Central memory CD8-positive, alpha-beta T cell (primary cell): ENCODE data around the gene DDX49.

Source experiments
- ATAC-seq: fragments of 150-1000 bp; cut with Tn5 transposase; replicated peaks from 2 replicates; pipeline ENCODE4 v1.10.0; 2022; ENCODE audit warnings: mild to moderate bottlenecking, moderate FRiP score, moderate number of reproducible peaks; ENCODE audit not compliant: poor library complexity, severe bottlenecking; ENCODE audit errors: extremely low read depth
- DNase-seq, 2 donors: peaks; one replicate each; pipeline ENCODE4 v3.0.0; 2021; ENCODE audit warnings: low spot score in 2 of 2
- H3K27ac Mint-ChIP-seq: one replicate; pipeline ENCODE4 v1.8.0; 2022; ENCODE audit warnings: low read depth, mild to moderate bottlenecking, moderate library complexity, mixed read lengths
- H3K27me3 Mint-ChIP-seq: one replicate; pipeline ENCODE4 v1.8.0; 2022; ENCODE audit warnings: mixed read lengths
- H3K36me3 Mint-ChIP-seq: one replicate; pipeline ENCODE4 v1.8.0; 2022; ENCODE audit warnings: mild to moderate bottlenecking, moderate library complexity, mixed read lengths; ENCODE audit not compliant: insufficient read depth
- H3K4me1 Mint-ChIP-seq: one replicate; pipeline ENCODE4 v1.8.0; 2022; ENCODE audit warnings: mixed read lengths
- H3K4me3 Mint-ChIP-seq: one replicate; pipeline ENCODE4 v1.8.0; 2022; ENCODE audit warnings: mild to moderate bottlenecking, moderate library complexity, mixed read lengths
- H3K9me3 Mint-ChIP-seq: one replicate; pipeline ENCODE4 v1.8.0; 2022; ENCODE audit warnings: mixed read lengths

Gene DDX49

DNA sequence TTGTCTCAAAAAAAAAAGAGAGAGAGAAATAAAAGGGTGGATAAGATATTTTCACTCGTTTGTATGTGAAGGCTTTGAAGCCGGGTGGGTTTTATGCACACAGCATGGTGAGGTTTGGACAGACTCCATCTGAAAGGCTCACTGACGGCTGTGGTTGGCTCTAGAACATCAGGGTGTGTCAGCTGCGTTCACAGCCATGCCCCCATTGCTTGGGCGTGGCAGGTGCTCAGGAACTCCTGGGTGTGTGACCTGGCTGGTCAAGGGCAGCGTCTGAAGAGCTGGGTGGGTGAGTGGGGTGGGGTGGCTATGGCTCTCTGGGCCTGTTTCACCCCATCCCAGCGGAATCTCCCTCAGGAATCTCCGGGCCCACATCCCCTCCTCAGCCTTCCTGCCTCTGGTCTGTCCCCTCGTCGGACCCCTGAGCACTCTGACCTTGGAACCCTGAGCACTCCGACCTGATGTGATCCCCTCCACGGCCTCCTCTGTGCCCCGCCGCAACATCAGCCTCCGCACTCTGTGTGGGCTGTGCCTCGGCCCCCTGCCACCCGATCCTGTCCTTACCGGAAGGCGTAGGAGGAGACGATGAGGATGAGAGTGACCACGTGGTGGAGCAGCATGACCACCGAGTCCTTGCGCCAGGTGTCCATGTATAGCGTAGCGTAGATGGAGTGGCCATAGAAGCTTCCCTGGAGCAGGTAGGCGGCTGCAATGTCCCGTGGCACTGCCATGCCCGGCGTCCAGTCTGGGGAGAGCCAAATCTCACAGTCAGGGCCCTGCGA is 35.8 kb upstream of the DDX49 start:
- no peak for ATAC-seq
- Mint-ChIP-seq H3K9me3 (no peaks in the 10 kb centered on the region), H3K4me1 (peaks cover 12% of the 10 kb centered on the region), H3K4me3 (no peak overlapping the region), H3K27me3 (peaks cover 10% of the 10 kb centered on the region), H3K27ac (no peak overlapping the region), H3K36me3 (no peaks in the 10 kb centered on the region)
- DNase-seq, result no peak

DNA sequence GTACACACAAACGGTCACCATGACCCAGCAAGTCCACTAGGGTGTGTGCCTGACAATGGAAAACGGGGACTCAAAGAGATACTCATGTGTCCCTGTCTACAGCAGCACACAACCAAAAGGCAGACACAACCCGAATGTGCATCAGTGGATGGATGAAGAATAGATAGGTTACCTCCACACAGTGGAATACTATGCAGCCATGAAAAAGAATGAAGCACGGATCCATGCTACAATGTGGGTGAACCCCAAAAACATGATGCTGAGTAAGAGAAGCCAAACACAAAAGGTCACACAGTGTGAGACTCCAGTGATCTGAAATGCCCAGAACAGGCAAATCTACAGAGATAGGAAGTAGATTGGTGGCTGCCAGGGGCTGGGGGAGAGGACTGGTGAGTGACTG is 32.5 kb upstream of the DDX49 start:
- Mint-ChIP-seq H3K4me1 (peaks cover 12% of the 10 kb centered on the region), H3K4me3 (no peak overlapping the region), H3K36me3 (no peaks in the 10 kb centered on the region), H3K27me3 (peaks cover 10% of the 10 kb centered on the region), H3K27ac (no peak overlapping the region), H3K9me3 (no peaks in the 10 kb centered on the region)
- no peak for DNase-seq
- no peak for ATAC-seq

GRCh38 chr19:18889949-18890745 is 29.4 kb upstream of the DDX49 start:
- no peak for DNase-seq
- no peak for ATAC-seq
- no peak overlapping the region for H3K4me3 Mint-ChIP-seq
- no peak overlapping the region for H3K27ac Mint-ChIP-seq
- peaks cover 28% of the 10 kb centered on the region for H3K27me3 Mint-ChIP-seq
- no peaks in the 10 kb centered on the region for H3K36me3 Mint-ChIP-seq
- no peaks in the 10 kb centered on the region for H3K4me1 Mint-ChIP-seq
- H3K9me3 Mint-ChIP-seq, result no peaks in the 10 kb centered on the region

- no peak for DNase-seq
- Mint-ChIP-seq H3K36me3 (peaks cover 5% of the 10 kb centered on the region), H3K4me1 (peaks cover 17% of the 10 kb centered on the region), H3K27ac (no peak overlapping the region), H3K27me3 (peaks cover 39% of the 10 kb centered on the region), H3K4me3 (no peak overlapping the region), H3K9me3 (no peaks in the 10 kb centered on the region)
- ATAC-seq, result no peak
Measured at GRCh38 chr19:18893587-18894253, 25.8 kb upstream of the DDX49 start.

- H3K27ac Mint-ChIP-seq, result no peak overlapping the region
- no peak overlapping the region for H3K4me3 Mint-ChIP-seq
- DNase-seq (no peak), ATAC-seq (no peak)
- peaks cover 8% of the 10 kb centered on the region for H3K36me3 Mint-ChIP-seq
- no peaks in the 10 kb centered on the region for H3K9me3 Mint-ChIP-seq
- H3K27me3 Mint-ChIP-seq, result peaks cover 39% of the 10 kb centered on the region
- H3K4me1 Mint-ChIP-seq, result peaks cover 17% of the 10 kb centered on the region
Measured at GRCh38 chr19:18894254-18895037, 25.1 kb upstream of the DDX49 start.

DNA sequence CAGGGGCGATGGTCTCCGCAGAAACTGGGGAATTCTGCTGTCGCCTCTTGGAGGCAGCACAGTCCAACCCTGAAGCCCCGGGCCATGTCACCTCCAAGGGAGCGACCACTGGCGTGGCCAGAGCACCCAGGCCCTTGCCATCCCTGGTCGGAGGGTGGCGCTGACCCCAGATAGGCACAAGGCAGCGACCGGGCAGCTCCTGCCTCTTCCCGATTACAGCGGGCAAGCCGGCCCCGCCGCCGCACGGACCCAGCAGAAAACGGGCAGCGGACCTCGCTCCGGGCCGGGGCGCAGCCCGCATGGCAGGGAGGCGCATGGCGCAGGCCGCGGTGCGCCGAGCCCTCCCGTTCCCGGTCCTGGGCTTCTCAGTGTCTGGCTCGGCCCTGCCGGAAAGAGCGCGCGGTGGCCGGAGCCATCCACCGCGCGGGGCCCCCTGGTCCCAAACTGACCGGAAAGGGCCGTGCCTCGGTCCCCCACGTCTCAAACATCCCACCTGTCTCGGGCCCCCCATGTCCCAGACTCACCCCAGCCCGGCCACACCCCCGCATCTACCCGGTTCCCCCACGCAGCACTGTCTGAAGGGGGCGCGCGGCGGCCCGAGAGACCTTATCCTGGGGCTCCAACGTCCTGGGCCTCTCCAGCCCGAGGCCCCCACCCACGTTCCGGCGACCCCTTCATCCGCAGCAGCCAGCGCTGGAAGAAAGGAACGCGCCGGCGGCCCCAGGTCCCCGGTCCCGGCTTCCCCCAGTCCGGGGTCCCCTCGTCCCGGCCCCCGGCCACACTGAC is 24.3 kb upstream of the DDX49 start:
- no peak overlapping the region for H3K27ac Mint-ChIP-seq
- no peaks in the 10 kb centered on the region for H3K9me3 Mint-ChIP-seq
- peaks cover 8% of the 10 kb centered on the region for H3K36me3 Mint-ChIP-seq
- H3K27me3 Mint-ChIP-seq, result peaks cover 39% of the 10 kb centered on the region
- ATAC-seq (no peak), DNase-seq (no peak)
- H3K4me3 Mint-ChIP-seq, result no peak overlapping the region
- peaks cover 17% of the 10 kb centered on the region for H3K4me1 Mint-ChIP-seq

DNA sequence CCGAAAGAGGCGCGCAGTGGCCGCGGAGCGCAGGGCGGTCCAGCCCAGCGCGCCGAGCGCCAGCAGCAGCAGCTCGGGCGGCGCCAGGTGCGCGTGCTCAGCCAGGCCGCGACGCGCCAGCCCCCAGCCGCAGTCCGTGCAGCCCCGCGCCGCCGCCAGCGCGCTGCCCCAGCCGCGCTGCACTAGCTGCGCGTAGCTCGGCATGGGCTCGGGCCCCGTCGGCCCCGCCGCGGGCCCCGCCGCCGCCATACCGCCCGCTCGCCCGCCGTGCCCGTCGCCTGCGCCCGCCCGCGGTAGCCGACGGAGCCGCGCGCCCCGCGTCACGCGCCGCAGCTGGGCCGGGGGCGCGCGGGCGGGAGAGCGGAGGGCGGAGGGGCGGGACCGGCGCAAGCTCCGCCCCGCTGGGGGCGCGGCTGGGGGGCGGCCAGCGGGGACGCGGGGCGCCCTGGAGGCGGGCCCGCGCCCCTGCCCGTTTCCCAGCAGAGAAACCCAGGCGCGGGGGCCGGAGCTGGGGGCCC is 23.6 kb upstream of the DDX49 start, which contains the start of gene CERS1:
Gene CERS1, minus strand, starts transcription at position 335 of the 518 bp plus-strand sequence. Its CDS starts 86 bp downstream, at position 249.
- no peak for DNase-seq
- ATAC-seq, result peak; percentile 33
- peak within 1 kb of the TSS; percentile 76 for H3K4me3 Mint-ChIP-seq

DNA sequence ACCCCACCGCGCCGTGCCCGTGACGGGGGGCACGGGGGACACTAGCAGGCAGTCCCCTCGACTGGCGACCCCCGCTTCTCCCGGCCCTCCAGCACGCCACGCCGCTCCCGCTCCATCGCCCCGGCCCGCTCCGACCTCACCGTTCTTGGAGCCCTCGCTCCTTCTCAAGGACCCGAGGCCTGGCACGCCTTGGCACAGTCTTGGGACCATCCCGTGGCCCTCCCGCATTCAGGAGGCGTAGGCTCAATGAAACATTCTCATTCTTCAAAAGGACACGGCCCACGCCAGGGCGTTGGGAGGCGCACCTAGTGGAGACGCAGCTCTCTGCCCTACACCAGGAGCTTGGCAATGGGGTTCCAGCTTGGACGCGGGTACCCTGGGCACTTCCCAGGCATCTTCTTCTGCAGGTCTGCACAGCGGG is 23.1 kb upstream of the DDX49 start:
- Mint-ChIP-seq H3K9me3 (no peaks in the 10 kb centered on the region), H3K36me3 (peaks cover 14% of the 10 kb centered on the region), H3K4me1 (peaks cover 17% of the 10 kb centered on the region), H3K4me3 (peak overlapping the region; percentile 76), H3K27ac (no peak overlapping the region), H3K27me3 (peaks cover 39% of the 10 kb centered on the region)
- ATAC-seq, result no peak
- no peak for DNase-seq

More for the DNA sequence above, 23.6 kb upstream of the DDX49 start, which contains the start of gene CERS1:
- H3K27ac Mint-ChIP-seq, result no peak within 1 kb of the TSS
- peaks cover 39% of the 10 kb centered on the region for H3K27me3 Mint-ChIP-seq
- peaks cover 17% of the 10 kb centered on the region for H3K4me1 Mint-ChIP-seq
- H3K36me3 Mint-ChIP-seq, result peaks cover 11% of the 10 kb centered on the region
- no peaks in the 10 kb centered on the region for H3K9me3 Mint-ChIP-seq

- Mint-ChIP-seq H3K9me3 (no peaks in the 10 kb centered on the region), H3K4me3 (peak overlapping the region; percentile 76), H3K27me3 (peaks cover 39% of the 10 kb centered on the region), H3K27ac (no peak overlapping the region), H3K4me1 (peaks cover 17% of the 10 kb centered on the region), H3K36me3 (peaks cover 16% of the 10 kb centered on the region)
- DNase-seq (no peak), ATAC-seq (no peak)
Measured at GRCh38 chr19:18897094-18898029, 22.2 kb upstream of the DDX49 start.

DNA sequence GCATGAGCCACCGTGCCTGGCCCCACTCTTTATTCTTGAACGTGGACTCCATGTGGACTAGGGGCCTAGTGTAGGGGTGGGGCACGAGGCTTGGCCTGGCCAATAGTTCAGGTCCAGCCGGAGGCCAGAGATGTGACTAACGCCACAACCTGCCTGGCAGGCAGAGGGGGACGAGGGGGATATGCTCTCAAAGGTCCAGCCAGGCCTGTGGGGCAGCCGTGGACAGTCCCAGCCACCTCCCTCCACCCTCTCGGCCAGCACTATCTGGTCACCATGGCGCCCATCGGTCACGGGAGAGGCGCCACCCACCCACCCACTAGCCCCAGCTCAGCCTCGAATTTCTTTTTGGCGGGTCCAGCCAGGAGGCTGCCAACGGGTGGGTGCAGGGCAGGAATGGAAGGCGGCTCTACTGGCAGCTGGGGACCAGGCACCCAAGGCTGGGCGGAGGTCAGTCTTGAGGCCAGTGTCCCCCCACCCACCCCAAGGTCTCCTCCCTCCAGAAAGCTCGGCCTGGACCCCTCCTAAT is 21.4 kb upstream of the DDX49 start:
- ATAC-seq (no peak), DNase-seq (no peak)
- Mint-ChIP-seq H3K27ac (no peak overlapping the region), H3K9me3 (no peaks in the 10 kb centered on the region), H3K4me3 (no peak overlapping the region), H3K27me3 (peaks cover 31% of the 10 kb centered on the region), H3K36me3 (peaks cover 17% of the 10 kb centered on the region), H3K4me1 (peaks cover 17% of the 10 kb centered on the region)
